Measurements from ENCODE around the gene COL16A1.

COL16A1 gene

GRCh38 chr1:31644560-31645273 lies 59.1 kb downstream of the COL16A1 start, which contains the start of gene PEF1:
Gene PEF1, minus strand, starts transcription at chr1:31644876. Its CDS starts 12 bp downstream, at chr1:31644864.
- DNase-seq (ENCODE audit: low spot score), result peak; percentile 99
- no peak for TF ChIP-seq CTCF (IDR thresholded peaks at IDR 0.05)
- H3K27ac ChIP-seq, result peak within 1 kb of the TSS; percentile 95 to 99
- peak within 1 kb of the TSS; percentile 88 for H3K4me3 ChIP-seq

- no peak for DNase-seq (ENCODE audit: low spot score)
- peak overlapping the region; percentile 88 for H3K4me3 ChIP-seq
- no peak for TF ChIP-seq CTCF (IDR thresholded peaks at IDR 0.05)
Observed at GRCh38 chr1:31643976-31644559, 59.7 kb downstream of the COL16A1 start.

DNA sequence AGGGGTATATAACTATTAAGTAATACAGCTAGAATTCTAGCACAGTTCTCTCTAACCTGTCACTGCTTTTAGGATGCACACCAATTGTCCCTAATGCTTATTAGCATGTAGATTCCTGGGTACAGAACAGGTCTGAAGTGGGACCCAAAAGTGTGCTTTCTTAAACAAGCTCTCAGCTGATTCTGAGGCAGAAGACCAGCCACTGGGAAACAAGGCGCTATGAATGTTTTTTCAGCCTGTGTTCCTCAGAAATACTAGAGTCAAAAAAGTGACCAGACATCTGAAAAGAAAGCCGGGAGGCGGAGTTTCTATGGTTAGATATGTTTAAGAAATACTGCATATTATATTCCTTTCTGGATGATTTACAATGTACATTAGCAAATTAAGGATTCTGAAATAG lies 60.9 kb downstream of the COL16A1 start:
- Histone ChIP-seq H3K27ac (no peak overlapping the region), H3K4me3 (no peak overlapping the region)
- TF ChIP-seq CTCF (IDR thresholded peaks at IDR 0.05), result no peak
- no peak for DNase-seq (ENCODE audit: low spot score)

More at GRCh38 chr1:31643976-31644559, 59.7 kb downstream of the COL16A1 start:
- H3K27ac ChIP-seq, result peak overlapping the region; percentile 95 to 99

GRCh38 chr1:31642366-31642765 lies 61.5 kb downstream of the COL16A1 start:
- H3K27ac ChIP-seq, result no peak overlapping the region

GRCh38 chr1:31640964-31641363 lies 62.9 kb downstream of the COL16A1 start:
- DNase-seq (ENCODE audit: low spot score), result no peak
- TF ChIP-seq CTCF (IDR thresholded peaks at IDR 0.05), result no peak

More at GRCh38 chr1:31642366-31642765, 61.5 kb downstream of the COL16A1 start:
- DNase-seq (ENCODE audit: low spot score), result no peak
- no peak for TF ChIP-seq CTCF (IDR thresholded peaks at IDR 0.05)
- no peak overlapping the region for H3K4me3 ChIP-seq

DNA sequence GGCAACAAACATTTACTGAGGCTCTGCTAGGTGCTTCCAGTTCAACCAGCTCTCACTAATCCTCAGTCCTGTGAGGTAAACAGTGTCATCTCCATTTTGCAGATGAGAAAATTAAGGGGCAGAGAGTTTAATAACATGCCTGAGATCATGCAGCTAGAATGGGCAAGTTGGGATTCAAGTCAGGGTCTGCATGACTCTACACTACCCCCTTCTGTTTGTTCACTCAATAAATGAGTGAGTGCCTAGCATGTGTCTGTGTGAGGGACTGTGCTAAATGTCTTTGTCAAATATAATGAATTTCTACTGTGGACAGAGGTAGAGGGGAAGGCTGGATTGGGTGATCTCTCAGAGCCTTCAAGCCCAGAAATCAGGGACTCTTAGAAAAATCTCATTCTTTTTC lies 63.6 kb downstream of the COL16A1 start:
- Histone ChIP-seq H3K4me3 (no peak overlapping the region), H3K27ac (no peak overlapping the region)
- TF ChIP-seq CTCF (IDR thresholded peaks at IDR 0.05), result no peak
- no peak for DNase-seq (ENCODE audit: low spot score)

More at GRCh38 chr1:31640964-31641363, 62.9 kb downstream of the COL16A1 start:
- no peak overlapping the region for H3K4me3 ChIP-seq
- no peak overlapping the region for H3K27ac ChIP-seq

DNA sequence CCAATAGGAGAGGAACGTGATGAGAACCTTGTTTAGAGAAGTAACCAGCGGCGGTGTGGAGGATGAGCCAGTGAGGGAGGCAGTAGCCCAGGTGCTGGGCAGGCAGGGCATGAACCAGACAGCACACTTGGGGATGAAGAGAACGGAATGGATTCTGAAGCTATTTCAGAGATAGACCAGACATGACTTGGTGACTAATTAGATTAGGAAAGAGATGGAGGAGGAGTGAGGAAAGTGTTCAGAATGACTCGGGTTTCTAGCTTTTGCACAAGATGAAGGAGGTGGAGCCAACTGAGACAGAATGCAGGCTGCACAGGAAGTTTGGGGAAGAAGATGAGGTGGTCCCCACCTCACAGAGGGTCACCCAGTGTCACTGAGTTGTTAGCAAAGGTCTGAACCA lies 64.3 kb downstream of the COL16A1 start:
- peak overlapping the region in 1 of 2 donors; percentile 15 for H3K27ac ChIP-seq
- no peak for TF ChIP-seq CTCF (IDR thresholded peaks at IDR 0.05)
- no peak for DNase-seq (ENCODE audit: low spot score)

More for the DNA sequence above, 64.3 kb downstream of the COL16A1 start:
- H3K4me3 ChIP-seq, result no peak overlapping the region
